Endodermal cell (in vitro differentiated cells): ENCODE results near the gene MAPKAPK5. TPM values are rescaled to one million over a fixed set of nuclear protein-coding genes. Genes with fewer than 3 reads are reported as not detected.

Experiments used
- DNase-seq: peaks from one replicate; pipeline ENCODE4 v3.0.0-alpha.2; 2017
- H3K27ac ChIP-seq: 2 replicates; pipeline ENCODE4 v1.5.1; 2013; ENCODE audit warnings: mild to moderate bottlenecking, low read depth, low read length, moderate library complexity
- H3K27me3 ChIP-seq: 2 replicates; pipeline ENCODE4 v1.6.1; 2013; ENCODE audit warnings: mild to moderate bottlenecking, low read length, moderate library complexity; ENCODE audit not compliant: insufficient read depth, control insufficient read depth, poor library complexity, severe bottlenecking
- H3K36me3 ChIP-seq: 2 replicates; pipeline ENCODE4 v1.7.0; 2013; ENCODE audit warnings: mild to moderate bottlenecking, low read length, moderate library complexity; ENCODE audit not compliant: control insufficient read depth, insufficient read depth
- H3K4me1 ChIP-seq: one replicate; pipeline ENCODE4 v1.7.0; 2013; ENCODE audit warnings: low read length; ENCODE audit not compliant: control insufficient read depth, insufficient read depth
- H3K4me3 ChIP-seq: 2 replicates; pipeline ENCODE4 v1.5.1; 2013; ENCODE audit warnings: mild to moderate bottlenecking, low read length, moderate library complexity
- H3K9ac ChIP-seq: 2 replicates; pipeline ENCODE4 v1.6.1; 2013; ENCODE audit warnings: mild to moderate bottlenecking, low read length, moderate library complexity; ENCODE audit not compliant: poor library complexity, severe bottlenecking; ENCODE audit errors: extremely low read depth
- H3K9me3 ChIP-seq: 2 replicates; pipeline ENCODE4 v1.6.1; 2013; ENCODE audit warnings: mild to moderate bottlenecking, low read length, moderate library complexity; ENCODE audit not compliant: control insufficient read depth
- H3K27ac Mint-ChIP-seq: 2 replicates; pipeline ENCODE4 v1.8.0; 2020; ENCODE audit warnings: mixed read lengths
- H3K27me3 Mint-ChIP-seq: 2 replicates; pipeline ENCODE4 v1.8.0; 2021; ENCODE audit warnings: mild to moderate bottlenecking, mixed read lengths; ENCODE audit not compliant: insufficient read depth
- H3K36me3 Mint-ChIP-seq: 2 replicates; pipeline ENCODE4 v1.8.0; 2020; ENCODE audit warnings: low read depth, mixed read lengths
- H3K4me1 Mint-ChIP-seq: 2 replicates; pipeline ENCODE4 v1.8.0; 2020; ENCODE audit warnings: mixed read lengths
- H3K4me3 Mint-ChIP-seq: 2 replicates; pipeline ENCODE4 v1.8.0; 2020; ENCODE audit warnings: mild to moderate bottlenecking, moderate library complexity, mixed read lengths
- H3K9me3 Mint-ChIP-seq: 2 replicates; pipeline ENCODE4 v1.8.0; 2020; ENCODE audit warnings: mild to moderate bottlenecking, mixed read lengths
- CTCF ChIP-seq: fragments of 200-600 bp; sonication (generic); conservative IDR thresholded peaks from 2 replicates; pipeline ENCODE4 v1.5.0; 2021; ENCODE audit warnings: antibody characterized with exemption, mild to moderate bottlenecking
- WGBS, 2 experiments: methylation state at CpG; one replicate each; pipeline versions ENCODE4 v1.1.5 to v1.1.7; 2013; ENCODE audit warnings: missing lambda C conversion rate in 2 of 2, mixed read lengths in 1 of 2; ENCODE audit not compliant: insufficient coverage in 1 of 2, insufficient read length in 1 of 2; 5-methylcytosine and 5-hydroxymethylcytosine counted together
- total RNA-seq, 2 donors: library from RNA; stranded (reverse); fragmentation: NEBNext Ultra II Directional in 1 of 2; extraction: Animal tissue kit (Norgen Biotek cat#: 25700) in 1 of 2; gene quantifications; 2 replicates in 1 of 2; 3 replicates in 1 of 2; pipeline ENCODE4 v1.2.1, GENCODE V29; 2021

Gene MAPKAPK5
- total RNA-seq, 2 donors from 2014 or later = 80.5 to 90.6 TPM

- Mint-ChIP-seq H3K9me3 (no peaks in the 10 kb centered on the region), H3K4me1 (peaks cover 6% of the 10 kb centered on the region), H3K27me3 (no peaks in the 10 kb centered on the region), H3K4me3 (no peak overlapping the region), H3K27ac (no peak overlapping the region), H3K36me3 (peaks cover 31% of the 10 kb centered on the region)
- Histone ChIP-seq H3K27ac (no peak overlapping the region), H3K27me3 (no peaks in the 10 kb centered on the region), H3K4me1 (no peaks in the 10 kb centered on the region), H3K4me3 (no peak overlapping the region), H3K9me3 (peaks cover 12% of the 10 kb centered on the region), H3K36me3 (peaks cover 20% of the 10 kb centered on the region), H3K9ac (no peak overlapping the region)
- no peak for DNase-seq
- WGBS, 2 experiments = 94 to 100% methylated on average over 1 to 2 of the region's 2 CpGs
- TF ChIP-seq CTCF = no peak
Measured at GRCh38 chr12:111858186-111858585, 16.2 kb downstream of the MAPKAPK5 start.

GRCh38 chr12:111858778-111859177 is 16.8 kb downstream of the MAPKAPK5 start:
- Histone ChIP-seq H3K36me3 (peaks cover 25% of the 10 kb centered on the region), H3K27me3 (no peaks in the 10 kb centered on the region), H3K4me1 (no peaks in the 10 kb centered on the region), H3K4me3 (no peak overlapping the region), H3K9me3 (peaks cover 12% of the 10 kb centered on the region), H3K9ac (no peak overlapping the region), H3K27ac (no peak overlapping the region)
- no peak for TF ChIP-seq CTCF
- Mint-ChIP-seq H3K27me3 (no peaks in the 10 kb centered on the region), H3K9me3 (no peaks in the 10 kb centered on the region), H3K4me1 (peaks cover 6% of the 10 kb centered on the region), H3K36me3 (peaks cover 32% of the 10 kb centered on the region), H3K27ac (no peak overlapping the region), H3K4me3 (no peak overlapping the region)
- 95 to 96% methylated on average over 7 of the region's 7 CpGs for WGBS, 2 experiments
- no peak for DNase-seq

- TF ChIP-seq CTCF = no peak
- peaks cover 45% of the 10 kb centered on the region for H3K36me3 Mint-ChIP-seq
- no peak overlapping the region for H3K4me3 Mint-ChIP-seq
- Histone ChIP-seq H3K4me3 (no peak overlapping the region), H3K9me3 (no peaks in the 10 kb centered on the region), H3K27me3 (no peaks in the 10 kb centered on the region), H3K27ac (no peak overlapping the region), H3K36me3 (peaks cover 57% of the 10 kb centered on the region), H3K4me1 (no peaks in the 10 kb centered on the region), H3K9ac (no peak overlapping the region)
- no peaks in the 10 kb centered on the region for H3K9me3 Mint-ChIP-seq
- no peaks in the 10 kb centered on the region for H3K27me3 Mint-ChIP-seq
- no peak for DNase-seq
- H3K27ac Mint-ChIP-seq = no peak overlapping the region
- H3K4me1 Mint-ChIP-seq = peaks cover 20% of the 10 kb centered on the region
- 95% methylated on average over 1 of the region's 1 CpG; no CpG with 5 or more reads in 1 of the 2 experiments for WGBS, 2 experiments
Measured at GRCh38 chr12:111864913-111865312, 22.9 kb downstream of the MAPKAPK5 start.
